HepG2 (cell line): ENCODE measurements around the gene BNIP1. TPM values are rescaled to one million over a fixed set of nuclear protein-coding genes. Genes with fewer than 3 reads are reported as not detected.

Experiments used
- ATAC-seq: fragments of 200-7000 bp; cut with Tn5 transposase; 3 replicates; pipeline ENCODE4 v1.9.1; 2020; ENCODE audit warnings: mild to moderate bottlenecking, moderate library complexity
- BruUV-seq: library from RNA; stranded (reverse); fragments of 400-500 nt; replicated peaks from 2 replicates; lab custom pipeline; 2021; lab: Mats Ljungman, UMichigan
- CTCF ChIA-PET: fragments of 300-600 bp; formaldehyde crosslinking; extraction: SDS; loops from one replicate; lab custom pipeline; 2021; ENCODE audit warnings: low total read pairs, inconsistent platforms, low intra/inter-chr PET ratio; lab: Yijun Ruan, JAX
- POLR2A ChIA-PET: fragments of 350-600 bp; sonication (Branson Sonifier 250); formaldehyde crosslinking; loops from one replicate; lab custom pipeline; 2020; ENCODE audit warnings: antibody characterized with exemption, inconsistent platforms; lab: Yijun Ruan, JAX
- DNase-seq: peaks from one replicate; pipeline ENCODE4 v3.0.0-alpha.2; 2015; ENCODE audit warnings: low spot score
- FAIRE-seq: peaks from 3 replicates; lab custom pipeline; 2011; peaks lifted over from hg19 to GRCh38; lab: Jason Lieb, UNC
- H2AFZ ChIP-seq: one replicate; pipeline ENCODE4 v1.6.1; 2011; ENCODE audit warnings: low read length, inconsistent platforms
- H3K27ac ChIP-seq: fragments of 300-600 bp; 3 replicates; pipeline ENCODE4 v1.8.0; 2011; ENCODE audit warnings: mixed run types, mild to moderate bottlenecking, mixed read lengths, low read length, inconsistent platforms; ENCODE audit not compliant: insufficient read depth; ENCODE audit errors: extremely low read length
- H3K27me3 ChIP-seq, 2 experiments: fragments of 200-600 bp in 1 of 2; 2 replicates in 1 of 2; 3 replicates in 1 of 2; pipeline versions ENCODE4 v1.6.0 to v1.8.0; 2011; ENCODE audit warnings: low read length in 2 of 2, mild to moderate bottlenecking in 2 of 2, moderate library complexity in 2 of 2, inconsistent platforms in 1 of 2; ENCODE audit not compliant: insufficient read depth in 2 of 2, control insufficient read depth in 1 of 2
- H3K36me3 ChIP-seq, 2 experiments: fragments of 200-600 bp in 1 of 2; replicated peaks in 1 of 2; 2 replicates in 1 of 2; 3 replicates in 1 of 2; pipeline versions ENCODE4 v1.5.1 to v1.8.0; 2011; ENCODE audit warnings: low read length in 2 of 2, inconsistent platforms in 1 of 2; ENCODE audit not compliant: insufficient read depth in 2 of 2, control insufficient read depth in 1 of 2
- H3K4me1 ChIP-seq: 2 replicates; pipeline ENCODE4 v1.5.1; 2012; ENCODE audit warnings: low read length, inconsistent platforms; ENCODE audit not compliant: insufficient read depth
- H3K4me2 ChIP-seq: 2 replicates; pipeline ENCODE4 v1.6.0; 2011; ENCODE audit warnings: low read depth, low read length, inconsistent platforms
- H3K4me3 ChIP-seq, 3 experiments: fragments of 200-600 bp in 1 of 3; sonication (generic), shearing (Covaris generic) in 1 of 3; replicated peaks in 1 of 3; 2 replicates each; pipeline ENCODE4 v1.5.1; 2011 to 2016; ENCODE audit warnings: low read length in 3 of 3, inconsistent platforms in 2 of 3, low read depth in 2 of 3, mild to moderate bottlenecking in 2 of 3, control low read depth in 1 of 3, mixed read lengths in 1 of 3; ENCODE audit not compliant: insufficient read depth in 1 of 3
- H3K79me2 ChIP-seq: one replicate; pipeline ENCODE4 v1.6.1; 2011; ENCODE audit warnings: low read length, inconsistent platforms; ENCODE audit not compliant: insufficient read depth
- H3K9ac ChIP-seq: 2 replicates; pipeline ENCODE4 v1.6.0; 2011; ENCODE audit warnings: mild to moderate bottlenecking, low read depth, low read length, inconsistent platforms; ENCODE audit not compliant: insufficient read depth
- H3K9me3 ChIP-seq: 2 replicates; pipeline ENCODE4 v1.5.1; 2012; ENCODE audit warnings: mild to moderate bottlenecking, low read length
- H4K20me1 ChIP-seq: 2 replicates; pipeline ENCODE4 v1.6.0; 2011; ENCODE audit warnings: inconsistent platforms, mild to moderate bottlenecking, low read length, moderate library complexity; ENCODE audit not compliant: insufficient read depth
- HOXA3 ChIP-seq: sonication (generic); formaldehyde crosslinking; IDR thresholded peaks from 2 replicates; pipeline ENCODE4 v1.5.0; 2020; ENCODE audit warnings: missing genetic modification reagents
- KMT2B ChIP-seq: IDR thresholded peaks from 2 replicates; pipeline ENCODE4 v1.6.1; 2016; ENCODE audit warnings: missing genetic modification reagents, missing compliant biosample characterization
- SP140L ChIP-seq: sonication (generic); formaldehyde crosslinking; IDR thresholded peaks from 2 replicates; pipeline ENCODE4 v1.4.0; 2020; ENCODE audit warnings: missing genetic modification reagents, borderline replicate concordance
- STAG1 ChIP-seq: sonication (generic); formaldehyde crosslinking; IDR thresholded peaks from 2 replicates; pipeline ENCODE4 v1.4.0; 2020; ENCODE audit warnings: missing genetic modification reagents
- ZFX ChIP-seq: sonication (generic); formaldehyde crosslinking; IDR thresholded peaks from 2 replicates; pipeline ENCODE4 v1.4.0; 2020; ENCODE audit warnings: mild to moderate bottlenecking, low read depth, missing genetic modification reagents, moderate library complexity
- WGBS: methylation state at CpG from one replicate; pipeline ENCODE4 v1.1.6; 2017; ENCODE audit warnings: low lambda C conversion rate; 5-methylcytosine and 5-hydroxymethylcytosine counted together
- in situ Hi-C: cut with HindIII; loops from 2 replicates; pipeline ENCODE4 v1.10.0; 2017; ENCODE audit warnings: low pct_unique_long_range_greater_than_20kb; ENCODE audit not compliant: extremely low pct_ligation_motif_present
- intact Hi-C: fragments of 100-400 bp; cut with micrococcal nuclease; formaldehyde crosslinking; loops from one replicate; pipeline ENCODE4 v1.10.0; 2022; ENCODE audit not compliant: unreplicated experiment
- polyA plus RNA-seq, 8 experiments: library from polyadenylated mRNA; depleted of rRNA in 3 of 8; stranded (reverse) in 7 of 8; unstranded in 1 of 8; fragments of >200 nt; fragmentation: Illumina TruSeq in 4 of 8; extraction: Trizol in 4 of 8; gene quantifications; 2 replicates each; pipeline versions ENCODE4 v1.2.1 to v1.2.3, GENCODE V29; 2011 to 2016; ENCODE audit warnings: low read depth in 4 of 8, missing spikeins in 1 of 8, mixed read lengths in 1 of 8; ENCODE audit not compliant: insufficient read depth in 1 of 8
- total RNA-seq, 5 experiments: library from RNA; depleted of rRNA; stranded (reverse); fragments of >200 nt; fragmentation: Illumina TruSeq; extraction: Trizol; gene quantifications; 2 replicates each; pipeline ENCODE4 v1.2.3, GENCODE V29; 2016; ENCODE audit warnings: low read depth in 1 of 5
- TF ChIP-seq, protein P1 (sequence below): sonication (generic); formaldehyde crosslinking; IDR thresholded peaks from 2 replicates; pipeline ENCODE4 v1.8.0; 2022; ENCODE audit warnings: missing genetic modification reagents, mild to moderate bottlenecking, borderline replicate concordance
- TF ChIP-seq, protein P2 (sequence below): sonication (generic); formaldehyde crosslinking; conservative IDR thresholded peaks from 2 replicates; pipeline ENCODE4 v1.4.0; 2020; ENCODE audit warnings: missing genetic modification reagents
- TF ChIP-seq, protein P3 (sequence below): sonication (generic); formaldehyde crosslinking; IDR thresholded peaks from 2 replicates; pipeline ENCODE4 v1.9.0; 2021; ENCODE audit warnings: missing genetic modification reagents, mild to moderate bottlenecking, borderline replicate concordance
- TF ChIP-seq, protein P4 (sequence below), 2 experiments: sonication (generic) in 1 of 2; formaldehyde crosslinking in 1 of 2; IDR thresholded peaks; 2 replicates each; pipeline versions ENCODE4 v1.6.1 to v1.9.0; 2014 to 2022; ENCODE audit warnings: antibody characterized with exemption in 1 of 2, borderline replicate concordance in 1 of 2, inconsistent platforms in 1 of 2, low read depth in 1 of 2, missing genetic modification reagents in 1 of 2

BNIP1 gene
- total and polyA plus RNA-seq, 2 of the 13 experiments (the other 11 are each of a cell fraction or from before 2014, with no cell fraction given) = 13.2 to 16.9 TPM

DNA sequence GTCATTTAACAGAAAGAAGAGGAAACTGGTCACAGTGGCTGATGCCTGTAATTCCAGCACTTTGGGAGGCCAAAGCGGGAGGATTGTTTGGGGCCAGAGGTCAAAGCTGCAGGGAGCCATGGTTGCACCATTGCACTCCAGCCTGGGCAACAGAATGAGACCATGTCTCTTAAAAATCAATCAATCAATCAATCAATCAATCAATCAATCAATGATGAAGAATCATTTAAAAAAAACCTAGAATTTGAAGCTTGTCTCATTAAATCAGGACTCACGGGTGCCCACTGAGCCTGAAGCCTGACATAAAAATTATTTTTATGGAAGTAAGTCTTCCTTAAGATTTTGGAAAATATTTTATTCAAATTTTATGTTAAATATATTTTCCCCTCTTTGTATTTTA is 43.9 kb downstream of the BNIP1 start:
- no TSS peak for BruUV-seq
- no peak overlapping the region for H3K4me3 ChIP-seq
- no peak for ATAC-seq
- H3K9ac ChIP-seq = no peak overlapping the region
- H3K4me2 ChIP-seq = no peak overlapping the region
- CTCF ChIA-PET = no interaction called here
- DNase-seq = no peak
- 29% methylated on average over 2 of the region's 2 CpGs for WGBS
- intact Hi-C loops = no loop called here
- H2AFZ ChIP-seq = no peak overlapping the region
- no peaks in the 10 kb centered on the region; a peak in 2 of 5 replicates for H3K27me3 ChIP-seq
- H3K4me1 ChIP-seq = peaks cover 18% of the 10 kb centered on the region
- in situ Hi-C loops = no loop called here
- FAIRE-seq = no peak
- POLR2A ChIA-PET = no interaction called here
- no peaks in the 10 kb centered on the region for H3K79me2 ChIP-seq
- TF ChIP-seq STAG1 = no peak
- TF ChIP-seq HOXA3 (CRISPR knock-in tag) = no peak
- TF ChIP-seq, protein P1, sequence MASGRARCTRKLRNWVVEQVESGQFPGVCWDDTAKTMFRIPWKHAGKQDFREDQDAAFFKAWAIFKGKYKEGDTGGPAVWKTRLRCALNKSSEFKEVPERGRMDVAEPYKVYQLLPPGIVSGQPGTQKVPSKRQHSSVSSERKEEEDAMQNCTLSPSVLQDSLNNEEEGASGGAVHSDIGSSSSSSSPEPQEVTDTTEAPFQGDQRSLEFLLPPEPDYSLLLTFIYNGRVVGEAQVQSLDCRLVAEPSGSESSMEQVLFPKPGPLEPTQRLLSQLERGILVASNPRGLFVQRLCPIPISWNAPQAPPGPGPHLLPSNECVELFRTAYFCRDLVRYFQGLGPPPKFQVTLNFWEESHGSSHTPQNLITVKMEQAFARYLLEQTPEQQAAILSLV (CRISPR knock-in tag) = no peak
- TF ChIP-seq, protein P2, sequence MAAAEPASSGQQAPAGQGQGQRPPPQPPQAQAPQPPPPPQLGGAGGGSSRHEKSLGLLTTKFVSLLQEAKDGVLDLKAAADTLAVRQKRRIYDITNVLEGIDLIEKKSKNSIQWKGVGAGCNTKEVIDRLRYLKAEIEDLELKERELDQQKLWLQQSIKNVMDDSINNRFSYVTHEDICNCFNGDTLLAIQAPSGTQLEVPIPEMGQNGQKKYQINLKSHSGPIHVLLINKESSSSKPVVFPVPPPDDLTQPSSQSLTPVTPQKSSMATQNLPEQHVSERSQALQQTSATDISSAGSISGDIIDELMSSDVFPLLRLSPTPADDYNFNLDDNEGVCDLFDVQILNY (CRISPR knock-in tag) = no peak
- no peak overlapping the region for H3K27ac ChIP-seq
- no peaks in the 10 kb centered on the region for H3K36me3 ChIP-seq
- H3K9me3 ChIP-seq = no peaks in the 10 kb centered on the region
- no peaks in the 10 kb centered on the region for H4K20me1 ChIP-seq

DNA sequence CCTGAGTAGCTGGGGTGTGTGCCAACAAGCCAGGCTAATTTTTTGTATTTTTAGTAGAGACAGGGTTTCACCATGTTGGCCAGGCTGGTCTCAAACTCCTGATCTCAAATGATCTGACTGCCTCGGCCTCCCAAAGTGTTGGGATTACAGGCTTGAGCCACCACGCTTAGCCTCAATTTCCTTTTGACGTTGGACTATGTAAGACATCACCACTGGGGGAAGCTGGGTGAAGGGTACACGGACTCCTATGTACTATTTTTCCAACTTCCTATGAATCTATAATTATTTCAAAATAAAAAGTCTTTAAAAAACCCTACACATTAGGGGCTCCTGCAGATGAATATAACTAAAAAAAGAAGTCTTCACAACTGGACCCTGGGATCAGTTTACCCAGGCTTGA is 46.7 kb downstream of the BNIP1 start:
- Histone ChIP-seq H3K9me3 (no peaks in the 10 kb centered on the region), H3K4me3 (no peak overlapping the region), H4K20me1 (no peaks in the 10 kb centered on the region), H3K27me3 (no peaks in the 10 kb centered on the region; a peak in 2 of 5 replicates), H2AFZ (no peak overlapping the region), H3K27ac (no peak overlapping the region), H3K4me1 (peaks cover 34% of the 10 kb centered on the region), H3K36me3 (no peaks in the 10 kb centered on the region), H3K4me2 (no peak overlapping the region), H3K9ac (no peak overlapping the region), H3K79me2 (no peaks in the 10 kb centered on the region)
- intact Hi-C loops = no loop called here
- no peak for FAIRE-seq
- ChIA-PET POLR2A (no interaction called here), CTCF (no interaction called here)
- WGBS = 33% methylated on average over 4 of the region's 4 CpGs
- no peak for DNase-seq
- in situ Hi-C loops = no loop called here
- ATAC-seq = no peak
- BruUV-seq = no TSS peak
- TF ChIP-seq SP140L (no peak), ZFX (CRISPR knock-in tag) (no peak), KMT2B (CRISPR knock-in tag) (no peak)
- TF ChIP-seq, protein P3, sequence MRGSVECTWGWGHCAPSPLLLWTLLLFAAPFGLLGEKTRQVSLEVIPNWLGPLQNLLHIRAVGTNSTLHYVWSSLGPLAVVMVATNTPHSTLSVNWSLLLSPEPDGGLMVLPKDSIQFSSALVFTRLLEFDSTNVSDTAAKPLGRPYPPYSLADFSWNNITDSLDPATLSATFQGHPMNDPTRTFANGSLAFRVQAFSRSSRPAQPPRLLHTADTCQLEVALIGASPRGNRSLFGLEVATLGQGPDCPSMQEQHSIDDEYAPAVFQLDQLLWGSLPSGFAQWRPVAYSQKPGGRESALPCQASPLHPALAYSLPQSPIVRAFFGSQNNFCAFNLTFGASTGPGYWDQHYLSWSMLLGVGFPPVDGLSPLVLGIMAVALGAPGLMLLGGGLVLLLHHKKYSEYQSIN (CRISPR knock-in tag) = no peak
- TF ChIP-seq, protein P4, sequence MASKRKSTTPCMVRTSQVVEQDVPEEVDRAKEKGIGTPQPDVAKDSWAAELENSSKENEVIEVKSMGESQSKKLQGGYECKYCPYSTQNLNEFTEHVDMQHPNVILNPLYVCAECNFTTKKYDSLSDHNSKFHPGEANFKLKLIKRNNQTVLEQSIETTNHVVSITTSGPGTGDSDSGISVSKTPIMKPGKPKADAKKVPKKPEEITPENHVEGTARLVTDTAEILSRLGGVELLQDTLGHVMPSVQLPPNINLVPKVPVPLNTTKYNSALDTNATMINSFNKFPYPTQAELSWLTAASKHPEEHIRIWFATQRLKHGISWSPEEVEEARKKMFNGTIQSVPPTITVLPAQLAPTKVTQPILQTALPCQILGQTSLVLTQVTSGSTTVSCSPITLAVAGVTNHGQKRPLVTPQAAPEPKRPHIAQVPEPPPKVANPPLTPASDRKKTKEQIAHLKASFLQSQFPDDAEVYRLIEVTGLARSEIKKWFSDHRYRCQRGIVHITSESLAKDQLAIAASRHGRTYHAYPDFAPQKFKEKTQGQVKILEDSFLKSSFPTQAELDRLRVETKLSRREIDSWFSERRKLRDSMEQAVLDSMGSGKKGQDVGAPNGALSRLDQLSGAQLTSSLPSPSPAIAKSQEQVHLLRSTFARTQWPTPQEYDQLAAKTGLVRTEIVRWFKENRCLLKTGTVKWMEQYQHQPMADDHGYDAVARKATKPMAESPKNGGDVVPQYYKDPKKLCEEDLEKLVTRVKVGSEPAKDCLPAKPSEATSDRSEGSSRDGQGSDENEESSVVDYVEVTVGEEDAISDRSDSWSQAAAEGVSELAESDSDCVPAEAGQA (IDR thresholded peaks at IDR 0.05; ENCODE audit: low read depth) = no peak
- TF ChIP-seq, protein P4 (CRISPR knock-in tag; IDR thresholded peaks at IDR 0.05; ENCODE audit: borderline replicate concordance) = no peak
